Measurements from ENCODE around the gene TEPSIN.

Gene TEPSIN, protein sequence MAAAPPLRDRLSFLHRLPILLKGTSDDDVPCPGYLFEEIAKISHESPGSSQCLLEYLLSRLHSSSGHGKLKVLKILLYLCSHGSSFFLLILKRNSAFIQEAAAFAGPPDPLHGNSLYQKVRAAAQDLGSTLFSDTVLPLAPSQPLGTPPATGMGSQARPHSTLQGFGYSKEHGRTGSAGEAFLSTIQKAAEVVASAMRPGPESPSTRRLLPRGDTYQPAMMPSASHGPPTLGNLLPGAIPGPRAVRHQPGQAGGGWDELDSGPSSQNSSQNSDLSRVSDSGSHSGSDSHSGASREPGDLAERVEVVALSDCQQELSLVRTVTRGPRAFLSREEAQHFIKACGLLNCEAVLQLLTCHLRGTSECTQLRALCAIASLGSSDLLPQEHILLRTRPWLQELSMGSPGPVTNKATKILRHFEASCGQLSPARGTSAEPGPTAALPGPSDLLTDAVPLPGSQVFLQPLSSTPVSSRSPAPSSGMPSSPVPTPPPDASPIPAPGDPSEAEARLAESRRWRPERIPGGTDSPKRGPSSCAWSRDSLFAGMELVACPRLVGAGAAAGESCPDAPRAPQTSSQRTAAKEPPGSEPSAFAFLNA

DNA sequence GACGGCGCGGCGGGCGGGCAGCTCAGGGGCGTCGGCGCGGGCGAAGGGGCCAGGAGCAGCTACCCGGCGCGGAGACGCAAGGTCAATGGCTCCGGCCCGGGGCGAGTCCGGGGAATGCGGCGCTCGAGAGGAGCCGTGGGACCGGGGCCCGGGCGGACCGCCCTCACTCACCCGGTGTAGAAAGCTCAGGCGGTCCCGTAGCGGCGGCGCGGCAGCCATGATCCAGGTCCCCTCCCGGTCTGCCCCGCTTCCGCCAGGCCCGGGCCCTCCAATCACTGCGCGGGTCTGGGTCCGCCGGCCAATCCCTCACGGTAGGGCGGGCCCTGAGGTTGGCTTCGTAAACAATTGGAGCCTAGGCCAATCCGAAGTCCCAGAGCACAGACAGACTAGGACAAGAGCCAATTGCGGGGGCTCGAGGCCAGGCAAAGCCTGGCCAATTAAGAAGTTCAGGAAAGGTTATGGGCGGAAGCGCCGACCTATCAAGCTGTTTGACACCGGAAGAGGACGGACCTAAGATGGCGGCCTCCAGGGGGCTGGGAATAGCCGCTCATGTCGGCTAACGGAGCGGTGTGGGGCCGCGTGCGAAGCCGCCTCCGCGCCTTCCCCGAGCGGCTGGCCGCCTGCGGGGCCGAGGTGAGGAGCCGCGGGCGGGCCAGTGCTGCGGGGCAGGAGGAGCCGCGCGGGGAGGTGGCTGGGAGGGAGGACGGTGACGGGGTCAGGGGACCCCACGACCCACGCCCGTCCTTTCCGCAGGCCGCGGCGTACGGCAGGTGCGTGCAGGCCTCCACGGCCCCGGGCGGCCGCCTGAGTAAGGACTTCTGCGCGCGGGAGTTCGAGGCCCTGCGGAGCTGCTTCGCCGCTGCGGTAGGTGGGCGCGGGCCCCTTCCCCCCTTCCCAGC is at the start of gene TEPSIN, which contains the start of gene NDUFAF8:
Gene TEPSIN, minus strand, starts transcription at position 241 of the 899 bp plus-strand sequence. Its CDS starts 22 bp downstream, at position 219.
Gene NDUFAF8, plus strand, starts transcription at position 504 of the 899 bp plus-strand sequence. Its CDS starts 46 bp downstream, at position 550.
- peak; percentile 96 for DNase-seq

DNA sequence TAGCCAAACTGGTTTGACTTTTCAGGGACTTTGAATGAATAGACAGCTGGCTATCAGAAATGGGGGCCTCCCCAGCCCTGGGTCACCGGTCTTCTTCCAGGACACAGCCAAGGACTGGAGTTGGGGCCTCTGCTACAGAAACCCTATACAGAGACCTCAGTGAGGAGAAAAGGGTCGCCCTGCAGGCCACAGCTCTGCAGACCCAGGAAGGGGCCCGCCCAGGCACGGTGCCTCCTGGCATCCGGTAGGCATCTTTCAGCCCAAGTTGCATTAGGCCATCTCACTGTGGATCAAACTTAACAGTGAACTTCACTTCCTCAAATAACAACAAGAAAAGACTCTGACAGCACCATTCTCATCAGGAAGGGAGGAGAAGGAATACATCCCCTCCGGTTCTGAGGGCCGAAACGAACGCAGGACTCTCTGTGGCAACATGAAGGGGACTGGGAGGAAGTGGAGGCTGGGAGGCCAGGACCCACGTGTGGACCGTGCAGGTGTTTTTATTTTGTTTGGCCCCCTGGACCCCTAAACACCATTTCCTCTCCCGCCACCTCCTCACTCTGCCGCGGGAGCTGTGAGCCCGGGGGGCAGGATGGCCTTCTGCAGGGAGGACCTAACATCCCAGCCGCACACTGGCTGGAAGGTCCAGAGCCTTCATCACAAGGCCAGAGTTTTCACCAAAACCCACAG is 49.0 kb upstream of the TEPSIN start:
- DNase-seq: no peak

DNA sequence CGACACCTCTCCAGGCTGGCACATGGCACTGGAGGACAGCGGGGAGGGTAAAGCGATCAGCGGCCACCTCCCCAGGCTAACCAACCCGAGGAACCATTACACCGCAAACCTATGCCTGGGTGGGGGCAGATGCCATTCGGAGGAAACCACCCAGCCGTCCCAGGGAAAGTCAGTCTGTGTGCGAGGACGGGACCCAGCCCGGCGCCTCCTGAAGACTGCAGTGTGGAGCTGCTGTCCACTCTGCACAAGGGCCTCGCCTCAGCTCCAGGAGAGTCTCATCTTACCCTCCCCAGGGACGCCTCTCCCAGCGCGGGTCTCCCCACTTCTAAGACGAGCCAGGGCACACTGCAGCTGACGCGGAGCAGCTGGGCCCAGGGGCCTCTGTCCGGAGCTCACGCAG is 48.3 kb upstream of the TEPSIN start:
- no peak for DNase-seq

DNA sequence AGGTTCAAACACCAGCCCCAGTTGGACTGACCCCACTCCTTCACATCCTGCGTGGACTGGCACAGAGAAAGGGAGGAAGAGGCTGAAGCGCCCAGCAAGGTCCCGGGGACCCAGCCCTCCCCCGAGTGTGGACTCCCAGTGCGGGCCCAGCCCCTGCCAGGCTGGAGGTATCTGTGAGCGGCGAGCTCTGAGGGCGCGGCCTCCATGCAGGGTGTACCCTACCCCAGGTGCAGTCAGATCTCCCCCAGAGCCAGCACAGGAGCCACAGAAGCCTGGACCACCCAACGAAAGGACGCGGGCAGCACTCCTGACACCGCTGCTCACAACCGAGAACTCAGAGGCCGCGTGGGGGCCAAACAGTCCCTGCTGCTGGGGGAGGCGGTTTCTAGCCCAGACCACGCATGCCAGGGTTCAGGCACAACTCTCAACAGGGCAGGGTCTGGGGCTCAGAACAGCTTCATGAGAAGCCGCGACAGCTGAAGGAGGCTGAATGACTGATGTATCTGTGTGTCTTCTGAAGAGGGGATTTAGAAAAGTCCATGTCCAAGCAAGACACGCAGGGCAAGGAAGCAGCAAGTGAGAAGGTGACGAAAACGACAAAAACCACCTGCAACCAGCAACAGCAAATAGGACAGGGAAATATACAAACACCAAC is 47.8 kb upstream of the TEPSIN start:
- no peak for DNase-seq

DNA sequence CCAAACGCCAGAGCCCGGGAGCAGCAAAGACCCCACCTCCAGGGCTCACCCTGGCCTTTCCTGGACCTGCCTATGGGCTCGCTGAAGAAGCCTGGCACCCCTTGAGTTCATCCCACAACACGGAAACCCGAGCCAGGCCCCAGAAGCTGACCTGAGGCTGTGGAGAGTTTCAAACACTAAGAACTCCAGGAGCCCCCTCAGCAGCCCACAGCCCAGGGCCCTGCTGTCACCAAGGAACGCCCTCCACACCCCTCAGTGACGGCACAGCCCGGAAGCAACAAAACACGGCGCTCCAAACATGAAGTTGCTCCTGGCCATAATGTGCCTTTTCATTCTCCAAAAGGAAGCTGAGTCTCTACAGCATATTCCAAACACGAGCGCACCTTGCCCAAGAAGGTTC is 47.0 kb upstream of the TEPSIN start:
- no peak for DNase-seq

DNA sequence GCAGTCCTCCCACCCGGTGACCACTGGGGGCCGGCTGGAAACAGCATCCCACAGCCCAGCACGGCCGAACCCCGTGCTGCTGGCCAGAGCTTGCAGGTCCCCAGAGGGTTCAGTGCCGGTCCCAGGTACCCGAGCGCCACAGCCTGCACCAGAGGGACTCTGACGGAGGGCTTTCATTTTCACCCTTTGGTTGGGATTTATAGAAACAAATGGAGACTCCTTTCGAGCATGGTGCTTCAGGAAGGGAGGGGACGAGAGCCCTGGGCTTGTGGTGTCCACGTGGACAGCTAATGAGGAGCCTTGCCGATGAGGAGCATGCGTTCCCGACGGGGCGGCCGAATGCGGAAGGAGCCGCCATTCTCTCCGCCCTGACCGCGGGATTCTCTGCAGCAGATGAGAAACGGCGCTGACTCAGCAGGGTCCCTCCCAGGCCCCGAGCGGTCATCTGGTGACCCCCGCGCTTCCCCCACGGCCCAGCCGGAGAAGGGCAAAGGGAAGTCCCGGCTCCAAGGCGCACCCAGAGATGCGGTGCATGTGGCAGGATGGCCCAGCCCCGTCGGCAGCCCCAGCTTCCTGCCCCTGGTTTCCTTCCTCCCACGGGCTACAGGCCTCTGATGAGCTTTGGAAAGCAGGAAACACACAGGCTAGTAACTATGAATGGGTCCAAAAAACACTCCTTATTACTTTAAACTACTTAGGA is 46.5 kb upstream of the TEPSIN start:
- peak; percentile 59 for DNase-seq

DNA sequence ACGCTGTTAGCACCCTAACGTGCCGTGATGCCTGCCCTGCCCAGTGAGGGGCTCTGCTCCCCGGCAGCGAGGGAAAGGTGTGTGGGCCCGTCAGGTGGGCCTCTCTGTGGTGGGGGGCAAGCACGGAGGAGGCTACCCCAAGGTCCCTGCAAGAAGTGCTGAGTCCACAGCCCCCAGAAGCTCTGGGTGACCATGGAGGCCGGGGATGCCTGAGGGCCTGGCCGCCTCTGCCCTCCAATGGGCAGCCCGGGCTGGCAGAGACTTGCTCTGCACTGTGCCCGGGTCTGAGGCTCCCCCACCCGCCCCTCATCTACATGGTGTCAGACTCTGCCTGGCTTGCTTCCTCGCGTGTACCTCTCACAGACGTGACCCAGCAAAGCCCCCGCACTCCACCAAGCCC is 44.0 kb upstream of the TEPSIN start:
- no peak for DNase-seq

DNA sequence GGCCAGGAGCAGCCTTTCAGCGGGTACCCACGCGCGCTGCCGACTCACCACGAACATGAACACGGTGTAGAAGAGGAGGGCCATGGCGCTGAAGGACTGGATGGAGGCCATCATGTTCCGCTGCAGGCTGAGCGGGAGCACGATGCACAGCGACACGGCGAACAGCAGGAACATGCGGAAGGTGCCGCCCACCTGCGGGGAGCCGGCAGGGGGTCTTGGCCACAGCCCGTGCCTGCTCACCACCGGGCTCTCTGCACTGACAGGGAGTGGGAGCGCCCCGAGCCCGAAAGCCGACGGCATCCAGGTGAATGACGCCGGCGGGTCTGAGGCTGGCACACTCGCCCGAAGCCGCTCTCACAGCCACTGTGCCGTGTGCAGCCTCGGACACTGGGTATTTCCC is 43.3 kb upstream of the TEPSIN start:
- no peak for DNase-seq

DNA sequence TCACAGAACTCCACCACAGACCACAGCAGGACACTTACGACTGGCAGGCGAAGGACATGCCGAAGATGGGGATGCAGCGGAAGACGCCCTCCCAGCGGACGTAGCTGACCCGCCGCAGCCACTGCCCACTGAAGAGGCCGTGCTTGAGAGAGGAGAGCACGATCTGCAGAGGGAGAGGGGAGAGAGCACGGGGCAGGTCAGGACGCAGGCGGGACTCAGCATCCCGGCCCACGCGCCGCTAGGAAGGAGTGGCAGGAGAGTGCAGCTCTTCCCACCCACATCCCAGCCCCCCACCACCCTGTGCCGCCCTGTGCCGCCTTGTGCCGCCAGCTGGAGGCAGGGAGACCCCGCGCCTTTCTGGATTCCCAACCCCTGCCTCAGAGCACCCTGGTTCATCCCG is 41.7 kb upstream of the TEPSIN start:
- DNase-seq: no peak

DNA sequence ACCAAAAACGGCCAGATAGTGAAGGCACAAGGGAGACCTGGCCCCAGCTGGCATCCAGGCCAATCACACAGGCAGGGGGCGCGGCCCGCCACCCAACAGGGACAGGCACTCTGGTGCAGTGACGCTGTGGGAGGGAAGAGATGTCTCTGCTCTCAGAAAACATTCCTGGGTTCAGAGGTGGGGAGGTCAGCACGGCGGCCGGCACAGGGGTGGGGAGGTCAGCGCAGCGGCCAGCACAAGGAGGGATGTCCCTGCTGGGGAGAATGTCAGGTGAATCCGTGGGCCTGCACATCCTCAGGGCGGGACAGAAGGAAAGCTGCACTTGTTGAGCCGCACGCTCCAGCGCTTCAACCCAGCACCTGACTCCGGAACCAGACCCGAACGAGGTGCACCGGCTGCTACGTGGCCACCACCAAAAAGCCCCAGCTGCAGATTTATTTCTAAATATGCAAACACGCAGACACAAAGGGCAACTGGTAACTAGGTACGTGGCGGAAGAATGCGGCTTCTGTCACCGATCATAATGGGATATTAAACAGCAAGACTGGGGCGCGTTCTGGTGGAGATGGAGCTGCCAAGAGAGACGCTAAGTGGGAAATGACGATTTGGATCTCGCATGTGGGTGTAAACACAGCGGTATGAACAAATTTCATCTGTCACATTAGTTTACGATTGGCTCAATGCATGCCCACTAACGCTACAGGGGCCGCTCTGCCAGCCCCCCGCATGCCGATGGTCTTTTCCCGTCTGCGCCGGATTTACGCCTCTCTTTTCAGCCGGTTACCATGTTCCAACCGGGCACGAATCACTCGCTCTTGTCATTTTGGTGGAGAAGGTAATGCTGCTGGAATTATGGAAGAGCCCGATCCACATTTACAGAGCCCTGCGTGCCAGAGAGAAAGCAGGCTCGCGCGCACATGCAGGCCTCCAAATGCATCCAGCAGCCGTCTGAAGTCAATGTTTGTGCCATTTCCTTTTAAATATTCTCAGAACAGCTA is 40.7 kb upstream of the TEPSIN start:
- no peak for DNase-seq

DNA sequence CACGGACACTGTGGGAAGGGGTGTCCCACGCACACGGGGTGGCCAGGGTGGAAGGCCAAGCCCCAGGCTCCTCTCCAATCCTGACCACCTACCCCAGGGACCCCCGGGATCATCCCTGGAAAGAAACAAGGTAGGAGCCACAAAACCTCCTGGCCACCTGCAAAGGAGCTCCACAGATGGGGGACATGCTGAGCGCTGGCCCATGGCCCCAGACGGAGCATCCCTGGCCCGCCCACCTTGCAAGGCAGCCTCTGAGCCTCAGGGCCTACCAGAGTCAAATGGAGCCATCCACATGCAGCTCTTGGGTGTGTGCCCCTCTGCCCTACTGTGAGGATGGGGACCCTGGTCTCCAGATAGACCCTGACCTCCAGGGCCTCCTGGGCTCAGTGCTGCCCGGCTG is 40.0 kb upstream of the TEPSIN start:
- DNase-seq: no peak

DNA sequence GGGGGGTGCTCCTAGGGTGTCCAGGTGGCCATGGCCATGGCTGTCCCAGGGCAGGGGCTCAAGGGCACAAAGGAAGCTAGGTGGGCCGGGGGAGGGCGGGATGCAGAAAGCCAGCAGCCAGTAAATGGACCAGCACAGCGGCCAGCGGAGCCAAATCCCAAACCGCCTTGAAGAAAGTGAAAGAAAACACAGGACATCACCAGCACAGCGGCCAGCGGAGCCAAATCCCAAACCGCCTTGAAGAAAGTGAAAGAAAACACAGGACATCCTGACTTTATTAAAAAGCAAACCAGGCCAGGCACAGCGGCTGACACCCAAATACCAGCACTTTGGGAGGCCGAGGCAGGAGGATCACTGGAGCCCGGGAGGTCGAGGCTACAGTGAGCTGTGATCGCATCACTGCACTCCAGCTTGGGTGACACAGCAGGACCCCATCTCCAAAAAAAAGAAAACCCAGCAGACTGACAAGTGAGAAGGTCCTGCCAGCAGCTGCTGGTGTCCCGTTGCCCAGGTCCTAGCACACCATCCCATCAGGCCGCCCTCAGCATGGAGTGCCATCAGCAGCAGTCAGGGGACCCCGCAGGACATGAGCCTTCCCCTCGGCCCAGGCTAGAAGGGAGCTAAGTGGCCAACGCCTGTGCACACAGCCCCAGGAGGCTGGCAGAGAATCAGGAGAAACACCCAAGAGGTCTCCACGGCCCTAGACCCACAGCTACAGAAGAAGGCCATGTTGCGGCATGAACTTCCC is 39.3 kb upstream of the TEPSIN start:
- DNase-seq: no peak

DNA sequence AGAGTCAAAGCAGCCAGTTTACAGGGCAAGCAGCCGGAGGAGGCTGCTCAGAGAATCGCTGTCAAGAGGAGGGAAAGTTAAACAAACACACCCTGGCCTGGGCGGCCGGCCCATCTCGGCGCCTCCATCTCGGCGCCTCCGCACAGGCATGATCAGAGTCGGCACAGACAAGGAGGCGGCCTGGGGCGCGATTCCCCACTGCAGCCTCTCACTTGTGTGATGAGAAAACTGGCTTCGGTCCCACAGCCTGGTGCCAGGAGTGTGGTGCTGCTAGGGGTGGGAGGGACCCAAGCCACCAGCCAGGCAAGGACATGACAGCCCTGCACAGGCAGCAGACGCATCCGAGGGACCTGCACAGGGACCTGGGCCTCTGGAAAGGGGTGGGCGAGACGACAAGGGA is 38.6 kb upstream of the TEPSIN start:
- no peak for DNase-seq

DNA sequence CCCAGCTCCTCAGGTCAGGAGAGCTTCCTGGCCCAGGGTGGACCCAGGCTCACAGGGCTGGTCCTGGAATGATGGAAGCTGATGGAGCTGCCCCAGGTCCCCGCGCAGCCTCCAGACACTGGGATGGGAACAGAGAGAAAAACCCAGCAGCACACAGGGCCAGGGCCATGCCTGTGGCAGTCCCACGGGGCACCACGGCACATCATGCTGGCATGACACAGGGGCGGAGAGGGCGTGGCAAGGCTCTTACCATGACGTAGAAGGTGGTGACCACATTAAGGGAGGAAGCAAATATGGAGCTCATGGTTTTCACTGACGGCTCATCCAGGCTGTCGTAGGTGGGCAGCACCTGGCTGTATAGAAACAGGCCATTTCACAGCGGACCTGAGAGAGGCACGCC is 37.9 kb upstream of the TEPSIN start:
- DNase-seq: no peak

DNA sequence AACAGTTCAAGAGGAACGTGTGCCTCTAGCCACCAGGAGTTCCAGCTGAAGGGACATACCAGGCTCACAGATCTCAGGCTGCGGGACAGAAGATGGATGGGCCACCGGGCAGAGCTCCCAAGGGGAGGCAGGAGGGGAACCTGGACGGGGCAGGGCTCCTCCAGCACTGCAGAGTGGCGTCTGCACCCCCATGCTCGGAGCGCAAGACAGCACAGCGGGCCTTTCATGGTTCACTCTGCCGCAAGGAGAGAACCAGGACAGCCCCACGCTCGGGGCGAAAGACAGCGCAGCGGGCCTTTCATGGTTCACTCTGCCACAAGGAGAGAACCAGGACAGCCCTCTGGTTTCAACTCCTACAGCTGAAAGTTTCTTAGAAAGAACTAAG is 35.6 kb upstream of the TEPSIN start:
- DNase-seq: no peak

DNA sequence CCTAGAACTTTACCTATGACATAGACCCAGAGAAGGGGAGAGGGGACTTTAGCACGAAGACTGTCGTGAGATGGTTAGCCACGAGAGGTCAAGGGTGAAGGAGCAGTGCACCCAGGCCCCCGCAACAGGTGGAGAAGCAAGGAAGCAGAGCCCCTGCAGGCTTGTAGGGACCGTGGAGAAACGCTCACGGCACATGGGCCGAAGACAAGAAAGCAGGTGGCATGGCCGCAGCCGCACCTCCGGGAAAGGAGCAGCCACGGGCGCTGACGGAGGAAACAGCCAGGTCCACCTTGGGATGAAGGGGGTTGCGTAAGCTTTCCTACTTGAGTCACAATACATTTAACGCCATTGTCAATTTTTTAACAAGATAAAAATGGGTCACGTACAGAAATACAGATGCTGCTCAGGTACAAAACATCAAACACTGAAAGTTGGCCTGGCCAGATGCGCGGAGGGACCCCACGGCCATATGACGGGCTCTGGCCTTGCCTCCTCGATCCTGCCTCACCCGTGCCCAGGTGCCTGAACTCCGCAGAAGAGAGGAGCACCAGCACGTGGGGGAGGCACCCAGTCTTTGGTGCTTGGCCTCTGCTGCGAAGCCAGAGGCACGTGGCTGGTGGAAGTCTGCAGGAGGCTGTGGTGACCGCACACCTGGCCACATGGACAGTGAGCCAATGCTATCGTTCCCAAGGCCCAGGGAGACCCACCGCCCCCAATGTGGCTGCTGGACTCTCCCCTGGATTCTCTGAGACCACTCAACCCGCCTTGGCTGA is 35.0 kb upstream of the TEPSIN start:
- DNase-seq: no peak

DNA sequence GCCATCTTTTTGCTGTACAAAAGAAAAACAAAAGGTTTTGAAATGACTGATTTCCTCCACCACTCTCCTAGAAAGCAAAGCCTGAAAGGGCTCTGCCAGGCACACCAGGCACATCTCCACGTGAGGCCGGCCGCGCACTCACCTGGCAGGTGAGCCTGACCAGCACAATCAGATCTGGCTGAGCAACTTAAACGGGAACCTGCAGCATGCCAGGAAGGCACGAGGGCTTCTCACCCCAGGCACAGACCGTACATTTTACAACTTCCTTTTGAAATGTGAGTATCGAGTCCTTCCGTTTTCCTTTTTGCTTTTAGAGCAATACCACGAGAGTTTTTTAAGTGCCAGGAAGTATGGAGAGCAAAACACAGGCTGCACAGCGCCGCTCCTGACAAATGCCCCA is 33.8 kb upstream of the TEPSIN start:
- no peak for DNase-seq

DNA sequence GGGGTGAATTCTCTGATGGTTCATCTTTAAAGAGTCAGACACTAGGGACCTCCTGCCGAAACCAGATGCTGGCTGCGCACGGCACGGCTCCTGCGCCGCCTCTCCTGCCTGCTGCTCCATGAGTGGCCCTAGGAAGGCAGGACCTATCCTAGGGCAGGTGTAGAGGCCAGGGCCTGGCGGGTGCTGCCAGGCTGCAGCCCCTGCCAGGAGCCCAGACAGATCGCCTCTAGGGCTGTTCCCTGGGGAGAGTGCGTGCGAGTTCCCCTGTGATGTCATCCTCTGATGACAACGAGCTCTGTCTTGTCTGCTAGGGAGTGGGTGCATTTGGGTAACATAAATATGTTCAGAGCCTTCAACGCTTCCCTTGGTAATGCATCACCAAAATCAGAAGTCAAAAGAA is 32.4 kb upstream of the TEPSIN start:
- DNase-seq: no peak

DNA sequence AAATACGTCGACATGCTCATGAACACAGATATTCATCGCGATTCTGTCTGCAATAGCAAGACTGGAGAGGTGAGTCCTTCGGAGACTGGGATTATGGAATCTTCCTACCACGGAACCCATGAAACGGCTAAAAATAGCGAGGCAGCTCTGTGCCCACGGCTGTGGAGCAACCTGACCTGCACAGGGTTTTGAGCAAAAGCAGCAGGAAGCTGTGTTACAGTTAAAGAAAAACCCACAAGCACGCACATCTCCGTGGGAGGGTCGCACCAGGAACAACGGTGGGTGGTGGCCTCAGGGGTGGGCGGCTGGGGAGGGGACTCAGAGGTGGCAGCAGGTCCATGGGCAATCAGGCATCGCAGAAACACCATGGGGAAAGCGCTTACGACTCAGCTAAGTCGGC is 31.4 kb upstream of the TEPSIN start:
- no peak for DNase-seq

Measured in activated naive CD4-positive, alpha-beta T cell treated with anti-CD3 and anti-CD28 coated beads, Interleukin-2, amount 50 U/mL, for 16 hours (primary cell).